HepG2 (cell line): Measurements from ENCODE around the gene CIAO3. TPM values are rescaled to one million over a fixed set of nuclear protein-coding genes. Genes with fewer than 3 reads are reported as not detected.

Experiments
- ATAC-seq: fragments of 200-7000 bp; cut with Tn5 transposase; 3 replicates; pipeline ENCODE4 v1.9.1; 2020; ENCODE audit warnings: mild to moderate bottlenecking, moderate library complexity
- BruUV-seq: library from RNA; stranded (reverse); fragments of 400-500 nt; replicated peaks from 2 replicates; lab custom pipeline; 2021; lab: Mats Ljungman, UMichigan
- CTCF ChIA-PET: fragments of 300-600 bp; formaldehyde crosslinking; extraction: SDS; loops from one replicate; lab custom pipeline; 2021; ENCODE audit warnings: low total read pairs, inconsistent platforms, low intra/inter-chr PET ratio; lab: Yijun Ruan, JAX
- POLR2A ChIA-PET: fragments of 350-600 bp; sonication (Branson Sonifier 250); formaldehyde crosslinking; loops from one replicate; lab custom pipeline; 2020; ENCODE audit warnings: antibody characterized with exemption, inconsistent platforms; lab: Yijun Ruan, JAX
- DNase-seq: peaks from one replicate; pipeline ENCODE4 v3.0.0-alpha.2; 2015; ENCODE audit warnings: low spot score
- FAIRE-seq: peaks from 3 replicates; lab custom pipeline; 2011; peaks lifted over from hg19 to GRCh38; lab: Jason Lieb, UNC
- H2AFZ ChIP-seq: one replicate; pipeline ENCODE4 v1.6.1; 2011; ENCODE audit warnings: low read length, inconsistent platforms
- H3K27ac ChIP-seq: fragments of 300-600 bp; 3 replicates; pipeline ENCODE4 v1.8.0; 2011; ENCODE audit warnings: mixed run types, mild to moderate bottlenecking, mixed read lengths, low read length, inconsistent platforms; ENCODE audit not compliant: insufficient read depth; ENCODE audit errors: extremely low read length
- H3K27me3 ChIP-seq, 2 experiments: fragments of 200-600 bp in 1 of 2; 2 replicates in 1 of 2; 3 replicates in 1 of 2; pipeline versions ENCODE4 v1.6.0 to v1.8.0; 2011; ENCODE audit warnings: low read length in 2 of 2, mild to moderate bottlenecking in 2 of 2, moderate library complexity in 2 of 2, inconsistent platforms in 1 of 2; ENCODE audit not compliant: insufficient read depth in 2 of 2, control insufficient read depth in 1 of 2
- H3K36me3 ChIP-seq, 2 experiments: fragments of 200-600 bp in 1 of 2; replicated peaks in 1 of 2; 2 replicates in 1 of 2; 3 replicates in 1 of 2; pipeline versions ENCODE4 v1.5.1 to v1.8.0; 2011; ENCODE audit warnings: low read length in 2 of 2, inconsistent platforms in 1 of 2; ENCODE audit not compliant: insufficient read depth in 2 of 2, control insufficient read depth in 1 of 2
- H3K4me1 ChIP-seq: 2 replicates; pipeline ENCODE4 v1.5.1; 2012; ENCODE audit warnings: low read length, inconsistent platforms; ENCODE audit not compliant: insufficient read depth
- H3K4me2 ChIP-seq: 2 replicates; pipeline ENCODE4 v1.6.0; 2011; ENCODE audit warnings: low read depth, low read length, inconsistent platforms
- H3K4me3 ChIP-seq, 3 experiments: fragments of 200-600 bp in 1 of 3; sonication (generic), shearing (Covaris generic) in 1 of 3; replicated peaks in 1 of 3; 2 replicates each; pipeline ENCODE4 v1.5.1; 2011 to 2016; ENCODE audit warnings: low read length in 3 of 3, inconsistent platforms in 2 of 3, low read depth in 2 of 3, mild to moderate bottlenecking in 2 of 3, control low read depth in 1 of 3, mixed read lengths in 1 of 3; ENCODE audit not compliant: insufficient read depth in 1 of 3
- H3K79me2 ChIP-seq: one replicate; pipeline ENCODE4 v1.6.1; 2011; ENCODE audit warnings: low read length, inconsistent platforms; ENCODE audit not compliant: insufficient read depth
- H3K9ac ChIP-seq: 2 replicates; pipeline ENCODE4 v1.6.0; 2011; ENCODE audit warnings: mild to moderate bottlenecking, low read depth, low read length, inconsistent platforms; ENCODE audit not compliant: insufficient read depth
- H3K9me3 ChIP-seq: 2 replicates; pipeline ENCODE4 v1.5.1; 2012; ENCODE audit warnings: mild to moderate bottlenecking, low read length
- H4K20me1 ChIP-seq: 2 replicates; pipeline ENCODE4 v1.6.0; 2011; ENCODE audit warnings: inconsistent platforms, mild to moderate bottlenecking, low read length, moderate library complexity; ENCODE audit not compliant: insufficient read depth
- BHLHE40 ChIP-seq: IDR thresholded peaks from 2 replicates; pipeline ENCODE4 v1.6.1; 2011; ENCODE audit warnings: low read length, improper control_type of control experiment
- BRF2 ChIP-seq: sonication (generic); formaldehyde crosslinking; IDR thresholded peaks from 2 replicates; pipeline ENCODE4 v1.8.1; 2022; ENCODE audit warnings: mild to moderate bottlenecking, missing genetic modification reagents
- CBX5 ChIP-seq: sonication (generic); formaldehyde crosslinking; IDR thresholded peaks from 2 replicates; pipeline ENCODE4 v1.4.0; 2020; ENCODE audit warnings: missing genetic modification reagents, borderline replicate concordance
- HMGXB4 ChIP-seq, 2 experiments: sonication (generic) in 1 of 2; formaldehyde crosslinking in 1 of 2; IDR thresholded peaks; 2 replicates each; pipeline versions ENCODE4 v1.4.0 to v1.6.1; 2018 to 2020; ENCODE audit warnings: missing genetic modification reagents in 2 of 2, borderline replicate concordance in 1 of 2, low read depth in 1 of 2, mild to moderate bottlenecking in 1 of 2, missing biosample characterization in 1 of 2
- HOXA9 ChIP-seq: sonication (generic); formaldehyde crosslinking; IDR thresholded peaks from 2 replicates; pipeline ENCODE4 v1.8.1; 2022; ENCODE audit warnings: missing genetic modification reagents, mild to moderate bottlenecking, moderate library complexity, borderline replicate concordance
- NR0B2 ChIP-seq: sonication (generic); formaldehyde crosslinking; IDR thresholded peaks from 2 replicates; pipeline ENCODE4 v1.4.0; 2020; ENCODE audit warnings: mild to moderate bottlenecking, missing genetic modification reagents
- PRPF4 ChIP-seq: fragments of 200-400 bp; formaldehyde crosslinking; IDR thresholded peaks from 2 replicates; pipeline ENCODE4 v1.6.1; 2016; ENCODE audit warnings: low read length, low read depth; ENCODE audit not compliant: poor library complexity, severe bottlenecking
- TCF7 ChIP-seq: sonication (generic); IDR thresholded peaks from 2 replicates; pipeline ENCODE4 v1.6.1; 2016; ENCODE audit warnings: antibody characterized with exemption, low read depth
- TEAD2 ChIP-seq: sonication (generic); formaldehyde crosslinking; IDR thresholded peaks from 2 replicates; pipeline ENCODE4 v1.9.0; 2021; ENCODE audit warnings: missing genetic modification reagents
- ZHX1 ChIP-seq: sonication (generic); formaldehyde crosslinking; IDR thresholded peaks from 2 replicates; pipeline ENCODE4 v1.8.1; 2022; ENCODE audit warnings: low read depth, mild to moderate bottlenecking, missing genetic modification reagents
- ZNF160 ChIP-seq: sonication (generic); formaldehyde crosslinking; IDR thresholded peaks from 2 replicates; pipeline ENCODE4 v1.8.0; 2022; ENCODE audit warnings: mild to moderate bottlenecking, inconsistent platforms, missing genetic modification reagents
- ZNF234 ChIP-seq: sonication (generic); formaldehyde crosslinking; conservative IDR thresholded peaks from 2 replicates; pipeline ENCODE4 v1.5.1; 2020; ENCODE audit warnings: mild to moderate bottlenecking, missing genetic modification reagents
- ZNF577 ChIP-seq: sonication (generic); formaldehyde crosslinking; IDR thresholded peaks from 2 replicates; pipeline ENCODE4 v1.4.0; 2020; ENCODE audit warnings: mild to moderate bottlenecking, low read depth, missing genetic modification reagents, borderline replicate concordance
- WGBS: methylation state at CpG from one replicate; pipeline ENCODE4 v1.1.6; 2017; ENCODE audit warnings: low lambda C conversion rate; 5-methylcytosine and 5-hydroxymethylcytosine counted together
- in situ Hi-C: cut with HindIII; loops from 2 replicates; pipeline ENCODE4 v1.10.0; 2017; ENCODE audit warnings: low pct_unique_long_range_greater_than_20kb; ENCODE audit not compliant: extremely low pct_ligation_motif_present
- intact Hi-C: fragments of 100-400 bp; cut with micrococcal nuclease; formaldehyde crosslinking; loops from one replicate; pipeline ENCODE4 v1.10.0; 2022; ENCODE audit not compliant: unreplicated experiment
- polyA plus RNA-seq, 8 experiments: library from polyadenylated mRNA; depleted of rRNA in 3 of 8; stranded (reverse) in 7 of 8; unstranded in 1 of 8; fragments of >200 nt; fragmentation: Illumina TruSeq in 4 of 8; extraction: Trizol in 4 of 8; gene quantifications; 2 replicates each; pipeline versions ENCODE4 v1.2.1 to v1.2.3, GENCODE V29; 2011 to 2016; ENCODE audit warnings: low read depth in 4 of 8, missing spikeins in 1 of 8, mixed read lengths in 1 of 8; ENCODE audit not compliant: insufficient read depth in 1 of 8
- total RNA-seq, 5 experiments: library from RNA; depleted of rRNA; stranded (reverse); fragments of >200 nt; fragmentation: Illumina TruSeq; extraction: Trizol; gene quantifications; 2 replicates each; pipeline ENCODE4 v1.2.3, GENCODE V29; 2016; ENCODE audit warnings: low read depth in 1 of 5

CIAO3 gene
- total and polyA plus RNA-seq, 2 of the 13 experiments (the other 11 are each of a cell fraction or from before 2014, with no cell fraction given): 21.7 to 25.0 TPM

GRCh38 chr16:780296-780695 lies 39.5 kb upstream of the CIAO3 start (continued):
- no peak for TF ChIP-seq BRF2 (CRISPR knock-in tag)

GRCh38 chr16:779561-779960 lies 38.8 kb upstream of the CIAO3 start:
- intact Hi-C loops: no loop called here
- Histone ChIP-seq H3K36me3 (no peaks in the 10 kb centered on the region), H3K9ac (no peak overlapping the region), H4K20me1 (0 out of 2 replicates have a peak, but pooled peaks cover 2% of the 10 kb centered on the region), H2AFZ (no peak overlapping the region), H3K27me3 (peaks cover 14 to 68% of the 10 kb centered on the region in 2 experiments)
- no TSS peak for BruUV-seq
- TF ChIP-seq BHLHE40 (no peak), NR0B2 (CRISPR knock-in tag) (no peak), ZHX1 (CRISPR knock-in tag) (no peak), HMGXB4 (CRISPR knock-in tag; IDR thresholded peaks at IDR 0.05; ENCODE audit: borderline replicate concordance in 1 of 2, low read depth in 1 of 2) (no peak), CBX5 (no peak), ZNF160 (CRISPR knock-in tag) (no peak), TEAD2 (CRISPR knock-in tag) (no peak), PRPF4 (no peak), ZNF577 (CRISPR knock-in tag) (no peak), HOXA9 (no peak), TCF7 (no peak), ZNF234 (CRISPR knock-in tag) (no peak)
- TF ChIP-seq, all 625 proteins: peak for 0
- DNase-seq (no peak), ATAC-seq (no peak), FAIRE-seq (no peak)
- ChIA-PET CTCF (no interaction called here), POLR2A (no interaction called here)
- no peak overlapping the region for H3K27ac ChIP-seq
- no CpG with 5 or more reads among the region's 13 CpGs for WGBS
- H3K4me2 ChIP-seq: no peak overlapping the region
- H3K4me3 ChIP-seq: no peak overlapping the region
- H3K4me1 ChIP-seq: no peaks in the 10 kb centered on the region
- no peaks in the 10 kb centered on the region for H3K79me2 ChIP-seq
- in situ Hi-C loops: no loop called here
- no peaks in the 10 kb centered on the region for H3K9me3 ChIP-seq
